Peyer's patch (tissue), 4 donors: ENCODE results near the gene SHISA2. TPM values are rescaled to one million over a fixed set of nuclear protein-coding genes. Genes with fewer than 3 reads are reported as not detected.
A peak's percentile ranks its signal among the peaks of the same experiment; 100 is the strongest.
"Not testable (repeated sequence)": the region's sequence is repeated elsewhere in the genome, so short reads cannot be mapped to it uniquely, and the experiment has no call there.

Experiments
- DNase-seq, 3 donors: peaks; one replicate each; pipeline ENCODE4 v3.0.0-alpha.2; 2017 to 2019
- H3K27ac ChIP-seq, 4 donors: fragments of 200-600 bp; sonication (generic); one replicate each; pipeline ENCODE4 v1.5.1; 2016 to 2019
- H3K27me3 ChIP-seq, 2 donors: fragments of 200-600 bp; sonication (generic); one replicate each; pipeline ENCODE4 v1.5.1; 2019
- H3K36me3 ChIP-seq, 3 donors: fragments of 200-600 bp; sonication (generic); one replicate each; pipeline ENCODE4 v1.5.1; 2016 to 2019
- H3K4me1 ChIP-seq, 4 donors: fragments of 200-600 bp; sonication (generic); one replicate each; pipeline ENCODE4 v1.5.1; 2016 to 2019
- H3K4me3 ChIP-seq, 4 donors: fragments of 200-600 bp; sonication (generic); 1 replicate in 3 of 4; 2 replicates in 1 of 4; pipeline ENCODE4 v1.5.1; 2016 to 2019; ENCODE audit warnings: mild to moderate bottlenecking in 1 of 4
- H3K9me3 ChIP-seq, 4 donors: fragments of 200-600 bp; sonication (generic); one replicate each; pipeline ENCODE4 v1.5.1; 2016 to 2019; ENCODE audit warnings: mild to moderate bottlenecking in 1 of 4
- POLR2A ChIP-seq, 2 donors: fragments of 450-650 bp; IDR thresholded peaks; one replicate each; pipeline ENCODE4 v1.5.1; 2017; ENCODE audit warnings: antibody characterized with exemption in 2 of 2, mild to moderate bottlenecking in 2 of 2, moderate library complexity in 2 of 2
- total RNA-seq, 4 donors: library from RNA; depleted of rRNA; stranded (reverse); fragments of >200 nt; gene quantifications; one replicate each; pipeline ENCODE4 v1.1.0, GENCODE V29; 2016
- TF ChIP-seq, protein P1 (sequence below), 6 experiments: fragments of 450-650 bp in 4 of 6; fragments of 200-600 bp in 2 of 6; sonication (generic) in 1 of 6; IDR thresholded peaks; one replicate each; pipeline ENCODE4 v1.5.1; 2017 to 2019; ENCODE audit warnings: antibody characterized with exemption in 6 of 6, mild to moderate bottlenecking in 3 of 6, moderate library complexity in 1 of 6

The SHISA2 gene
- under 1 TPM in 1 of 4 donors, not detected in 3; 0.47 TPM for total RNA-seq

DNA sequence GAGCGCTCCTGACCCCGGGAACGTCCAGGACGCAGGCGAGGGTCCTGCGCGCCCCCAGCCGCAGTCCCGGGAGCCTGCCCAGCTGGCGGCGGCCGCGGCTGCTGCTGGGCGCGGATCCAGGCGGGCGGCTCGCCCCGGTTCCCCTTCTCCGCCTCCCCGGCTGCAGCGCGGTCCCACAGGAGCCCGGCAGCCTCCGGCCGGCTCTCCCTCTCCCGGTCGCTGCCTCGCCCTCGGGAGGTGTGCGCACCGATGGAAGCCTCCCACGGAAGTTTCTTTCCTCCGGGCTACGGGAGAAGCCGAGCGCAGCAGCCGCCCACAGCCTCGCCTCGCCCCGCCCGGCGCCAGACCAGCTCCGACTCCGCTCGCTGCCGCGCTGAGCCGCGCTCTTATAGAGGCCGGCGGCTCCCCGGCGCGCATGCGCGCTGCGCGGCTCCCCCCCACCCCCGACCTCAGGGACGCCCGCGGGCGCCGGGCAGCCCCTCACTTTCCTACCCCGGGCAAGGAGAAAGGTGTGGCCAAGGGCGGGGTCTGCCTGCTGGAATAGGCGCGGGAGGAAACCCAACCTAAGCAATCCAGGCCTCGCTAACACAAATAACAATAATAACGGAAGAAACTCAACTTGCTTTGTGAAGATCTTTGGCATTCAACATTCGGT, at the start of gene SHISA2:
Gene SHISA2, minus strand, starts transcription at position 360 of the 655 bp plus-strand sequence. CDS start 1,041 bp downstream, outside the sequence.
- DNase-seq: peak in 1 of 3 donors; percentile 46
- H3K9me3 ChIP-seq: no peaks in the 10 kb centered on the region
- peak within 1 kb of the TSS; percentile 28 to 57 (median 44) for H3K4me3 ChIP-seq
- no peak for TF ChIP-seq POLR2A (IDR thresholded peaks at IDR 0.05)
- TF ChIP-seq, protein P1, sequence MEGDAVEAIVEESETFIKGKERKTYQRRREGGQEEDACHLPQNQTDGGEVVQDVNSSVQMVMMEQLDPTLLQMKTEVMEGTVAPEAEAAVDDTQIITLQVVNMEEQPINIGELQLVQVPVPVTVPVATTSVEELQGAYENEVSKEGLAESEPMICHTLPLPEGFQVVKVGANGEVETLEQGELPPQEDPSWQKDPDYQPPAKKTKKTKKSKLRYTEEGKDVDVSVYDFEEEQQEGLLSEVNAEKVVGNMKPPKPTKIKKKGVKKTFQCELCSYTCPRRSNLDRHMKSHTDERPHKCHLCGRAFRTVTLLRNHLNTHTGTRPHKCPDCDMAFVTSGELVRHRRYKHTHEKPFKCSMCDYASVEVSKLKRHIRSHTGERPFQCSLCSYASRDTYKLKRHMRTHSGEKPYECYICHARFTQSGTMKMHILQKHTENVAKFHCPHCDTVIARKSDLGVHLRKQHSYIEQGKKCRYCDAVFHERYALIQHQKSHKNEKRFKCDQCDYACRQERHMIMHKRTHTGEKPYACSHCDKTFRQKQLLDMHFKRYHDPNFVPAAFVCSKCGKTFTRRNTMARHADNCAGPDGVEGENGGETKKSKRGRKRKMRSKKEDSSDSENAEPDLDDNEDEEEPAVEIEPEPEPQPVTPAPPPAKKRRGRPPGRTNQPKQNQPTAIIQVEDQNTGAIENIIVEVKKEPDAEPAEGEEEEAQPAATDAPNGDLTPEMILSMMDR (IDR thresholded peaks at IDR 0.05): no peak
- peak within 1 kb of the TSS in 2 of 4 donors; percentile 38 to 45 for H3K27ac ChIP-seq
- H3K27me3 ChIP-seq: peaks cover 0 to 20% of the 10 kb centered on the region in 2 donors
- peaks cover 0 to 12% (median 4%) of the 10 kb centered on the region in 4 donors for H3K4me1 ChIP-seq
- H3K36me3 ChIP-seq: no peaks in the 10 kb centered on the region

DNA sequence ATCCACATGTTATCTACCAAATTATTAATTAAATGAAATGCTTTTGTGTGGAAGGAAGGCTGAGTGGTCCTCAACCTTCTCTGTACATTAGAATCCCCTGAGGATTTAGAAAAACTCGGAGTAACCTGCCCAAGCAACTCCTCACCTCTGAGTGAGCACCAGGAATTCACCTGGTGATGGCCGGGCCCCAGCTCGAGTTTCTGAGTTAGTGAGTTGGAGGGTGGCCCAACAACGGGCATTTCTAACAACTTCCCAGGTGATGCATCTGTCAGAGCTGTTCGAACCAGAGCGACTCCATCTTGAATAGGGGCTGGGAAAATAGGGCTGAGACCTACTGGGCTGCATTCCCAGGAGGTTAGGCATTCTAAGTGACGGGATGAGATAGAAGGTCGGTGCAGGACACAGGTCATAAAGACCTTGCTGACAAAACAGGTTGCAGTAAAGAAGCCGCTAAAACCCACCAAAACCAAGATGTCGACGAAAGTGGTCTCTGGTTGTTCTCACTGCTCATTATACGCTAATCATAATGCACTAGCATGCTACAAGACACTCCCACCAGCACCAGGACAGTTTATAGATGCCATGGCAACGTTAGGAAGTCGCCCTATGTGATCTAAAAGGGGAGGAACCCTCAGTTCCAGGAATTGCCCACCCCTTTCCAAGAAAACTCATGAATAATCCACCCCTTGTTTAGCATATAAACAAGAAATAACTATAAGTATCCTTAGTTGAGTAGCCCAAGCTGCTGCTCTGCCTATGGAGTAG, 44.2 kb upstream of the SHISA2 start:
- H3K4me1 ChIP-seq: no peaks in the 10 kb centered on the region
- no peak for TF ChIP-seq POLR2A (IDR thresholded peaks at IDR 0.05)
- H3K27ac ChIP-seq: no peak overlapping the region
- no peak overlapping the region for H3K4me3 ChIP-seq
- H3K9me3 ChIP-seq: no peaks in the 10 kb centered on the region
- H3K36me3 ChIP-seq: no peaks in the 10 kb centered on the region
- DNase-seq: no peak
- H3K27me3 ChIP-seq: no peaks in the 10 kb centered on the region

DNA sequence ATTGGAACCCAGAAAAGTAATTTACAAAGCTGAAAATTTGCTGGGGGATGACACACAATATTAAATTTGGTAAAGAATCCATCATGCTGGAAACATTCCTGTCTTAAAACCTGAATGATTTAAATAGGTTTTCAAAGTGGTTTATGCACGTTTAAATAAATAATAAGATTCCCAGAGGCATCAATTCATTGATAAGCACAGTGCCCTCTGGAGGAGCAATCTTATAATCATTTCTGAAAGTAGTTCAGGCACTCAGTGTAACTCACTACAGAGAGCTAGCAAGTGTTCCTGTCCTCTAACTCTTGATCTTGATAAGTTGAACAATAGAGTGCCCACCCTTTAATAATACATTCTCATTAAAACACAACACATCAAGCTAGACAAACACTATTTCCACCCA, 43.5 kb upstream of the SHISA2 start:
- Histone ChIP-seq H3K36me3 (no peaks in the 10 kb centered on the region), H3K4me3 (no peak overlapping the region), H3K9me3 (no peaks in the 10 kb centered on the region), H3K27ac (no peak overlapping the region), H3K27me3 (no peaks in the 10 kb centered on the region), H3K4me1 (no peaks in the 10 kb centered on the region)
- TF ChIP-seq, protein P1 (IDR thresholded peaks at IDR 0.05): no peak
- no peak for TF ChIP-seq POLR2A (IDR thresholded peaks at IDR 0.05)
- DNase-seq: no peak

- H3K4me1 ChIP-seq, H3K27me3 ChIP-seq, H3K27ac ChIP-seq, DNase-seq, H3K36me3 ChIP-seq, H3K9me3 ChIP-seq, H3K4me3 ChIP-seq: not testable (repeated sequence)
Observed at GRCh38 chr13:26076821-26077220, 25.0 kb upstream of the SHISA2 start.

DNA sequence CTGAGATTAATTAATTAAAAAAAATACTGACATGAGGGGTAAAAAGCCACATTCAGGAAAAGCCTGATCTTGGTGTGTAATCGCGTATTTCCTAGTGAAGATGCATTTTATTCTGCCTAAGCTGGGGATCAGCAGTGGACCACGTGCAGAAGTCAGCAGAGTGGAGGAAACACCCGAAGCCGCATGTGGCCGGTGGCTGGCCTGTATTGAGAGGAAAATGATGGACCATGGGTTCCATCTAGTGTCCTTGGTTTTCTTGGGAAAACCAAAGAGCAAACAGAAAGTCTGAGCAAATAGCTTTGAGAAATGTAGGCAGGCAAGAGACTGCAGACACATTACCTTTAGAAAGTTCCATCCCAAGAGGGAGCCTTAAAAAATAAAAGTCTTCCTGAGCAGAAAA, 23.7 kb upstream of the SHISA2 start:
- no peaks in the 10 kb centered on the region for H3K27me3 ChIP-seq
- no peaks in the 10 kb centered on the region for H3K4me1 ChIP-seq
- no peak overlapping the region for H3K27ac ChIP-seq
- H3K4me3 ChIP-seq: no peak overlapping the region
- no peaks in the 10 kb centered on the region for H3K36me3 ChIP-seq
- no peaks in the 10 kb centered on the region for H3K9me3 ChIP-seq
- no peak for TF ChIP-seq POLR2A (IDR thresholded peaks at IDR 0.05)
- TF ChIP-seq, protein P1 (IDR thresholded peaks at IDR 0.05): no peak
- DNase-seq: no peak

GRCh38 chr13:26074706-26075105, 22.9 kb upstream of the SHISA2 start:
- Histone ChIP-seq H3K36me3 (no peaks in the 10 kb centered on the region), H3K27me3 (no peaks in the 10 kb centered on the region), H3K27ac (no peak overlapping the region), H3K9me3 (no peaks in the 10 kb centered on the region), H3K4me3 (no peak overlapping the region), H3K4me1 (no peaks in the 10 kb centered on the region)
- TF ChIP-seq, protein P1 (IDR thresholded peaks at IDR 0.05): no peak
- no peak for TF ChIP-seq POLR2A (IDR thresholded peaks at IDR 0.05)
- no peak for DNase-seq
